Hepatocyte (in vitro differentiated cells): Measurements from ENCODE around the gene SH3YL1. TPM values are rescaled to one million over a fixed set of nuclear protein-coding genes. Genes with fewer than 3 reads are reported as not detected.
A peak's percentile ranks its signal among the peaks of the same experiment; 100 is the strongest.
"Not testable (repeated sequence)": the region's sequence is repeated elsewhere in the genome, so short reads cannot be mapped to it uniquely, and the experiment has no call there.

Source experiments
- DNase-seq: peaks from one replicate; pipeline ENCODE4 v3.0.0-alpha.2; 2016; ENCODE audit warnings: low spot score
- H2AFZ ChIP-seq: fragments of 200-600 bp; sonication (generic); 2 replicates; pipeline ENCODE4 v1.6.0; 2016; ENCODE audit warnings: antibody characterized with exemption, mild to moderate bottlenecking
- H3K27ac ChIP-seq: fragments of 200-600 bp; sonication (generic); 2 replicates; pipeline ENCODE4 v1.5.1; 2016; ENCODE audit warnings: mild to moderate bottlenecking
- H3K27me3 ChIP-seq: fragments of 200-600 bp; sonication (generic); 2 replicates; pipeline ENCODE4 v1.6.1; 2016
- H3K36me3 ChIP-seq: fragments of 200-600 bp; sonication (generic); replicated peaks from 2 replicates; pipeline ENCODE4 v1.5.1; 2016; ENCODE audit warnings: low read depth; ENCODE audit not compliant: insufficient read depth
- H3K4me1 ChIP-seq: fragments of 200-600 bp; sonication (generic); 2 replicates; pipeline ENCODE4 v1.5.1; 2016; ENCODE audit warnings: mild to moderate bottlenecking, moderate library complexity; ENCODE audit not compliant: insufficient read depth
- H3K4me2 ChIP-seq: fragments of 200-600 bp; sonication (generic); 2 replicates; pipeline ENCODE4 v1.6.0; 2016
- H3K4me3 ChIP-seq: fragments of 200-600 bp; sonication (generic); 2 replicates; pipeline ENCODE4 v1.5.1; 2016; ENCODE audit warnings: mild to moderate bottlenecking
- H3K79me2 ChIP-seq: fragments of 200-600 bp; sonication (generic); 2 replicates; pipeline ENCODE4 v1.6.0; 2017; ENCODE audit warnings: mild to moderate bottlenecking
- H3K9me2 ChIP-seq: fragments of 200-600 bp; sonication (generic); replicated peaks from 2 replicates; pipeline ENCODE4 v1.6.0; 2017; ENCODE audit warnings: mild to moderate bottlenecking; ENCODE audit not compliant: insufficient read depth
- H3K9me3 ChIP-seq: fragments of 200-600 bp; sonication (generic); 2 replicates; pipeline ENCODE4 v1.5.1; 2016; ENCODE audit warnings: low read depth, mild to moderate bottlenecking
- H4K20me1 ChIP-seq: fragments of 200-600 bp; sonication (generic); 2 replicates; pipeline ENCODE4 v1.6.0; 2016; ENCODE audit warnings: mild to moderate bottlenecking; ENCODE audit not compliant: insufficient read depth, poor library complexity, severe bottlenecking
- EZH2 ChIP-seq: fragments of 200-600 bp; sonication (generic); IDR thresholded peaks from 2 replicates; pipeline ENCODE4 v1.6.1; 2016; ENCODE audit warnings: antibody characterized with exemption, mild to moderate bottlenecking, borderline replicate concordance
- EZH2phosphoT487 ChIP-seq: fragments of 200-600 bp; sonication (generic); IDR thresholded peaks from one replicate; pipeline ENCODE4 v1.6.1; 2018; ENCODE audit warnings: antibody characterized with exemption, mild to moderate bottlenecking, low read depth, moderate library complexity; ENCODE audit not compliant: unreplicated experiment, severe bottlenecking
- WGBS: methylation state at CpG from one replicate; pipeline ENCODE4 v1.1.6; 2016; ENCODE audit warnings: low lambda C conversion rate; ENCODE audit errors: missing lambda C conversion rate; 5-methylcytosine and 5-hydroxymethylcytosine counted together
- polyA plus RNA-seq: library from polyadenylated mRNA; unstranded; fragments of >200 nt; fragmentation: Nextera tagmentation; extraction: Ambion mirVana; gene quantifications from 2 replicates; pipeline ENCODE4 v1.2.1, GENCODE V29; 2016
- total RNA-seq: library from RNA; depleted of rRNA; stranded (reverse); fragments of >200 nt; gene quantifications from 2 replicates; pipeline ENCODE4 v1.2.3, GENCODE V29; 2014
- TF ChIP-seq, protein P1 (sequence below): fragments of 200-600 bp; sonication (generic); IDR thresholded peaks from 2 replicates; pipeline ENCODE4 v1.5.1; 2016; ENCODE audit warnings: antibody characterized with exemption, mild to moderate bottlenecking; ENCODE audit not compliant: poor library complexity

Gene SH3YL1
- total and polyA plus RNA-seq, 2 experiments from 2014 or later: 36.3 to 99.8 TPM

DNA sequence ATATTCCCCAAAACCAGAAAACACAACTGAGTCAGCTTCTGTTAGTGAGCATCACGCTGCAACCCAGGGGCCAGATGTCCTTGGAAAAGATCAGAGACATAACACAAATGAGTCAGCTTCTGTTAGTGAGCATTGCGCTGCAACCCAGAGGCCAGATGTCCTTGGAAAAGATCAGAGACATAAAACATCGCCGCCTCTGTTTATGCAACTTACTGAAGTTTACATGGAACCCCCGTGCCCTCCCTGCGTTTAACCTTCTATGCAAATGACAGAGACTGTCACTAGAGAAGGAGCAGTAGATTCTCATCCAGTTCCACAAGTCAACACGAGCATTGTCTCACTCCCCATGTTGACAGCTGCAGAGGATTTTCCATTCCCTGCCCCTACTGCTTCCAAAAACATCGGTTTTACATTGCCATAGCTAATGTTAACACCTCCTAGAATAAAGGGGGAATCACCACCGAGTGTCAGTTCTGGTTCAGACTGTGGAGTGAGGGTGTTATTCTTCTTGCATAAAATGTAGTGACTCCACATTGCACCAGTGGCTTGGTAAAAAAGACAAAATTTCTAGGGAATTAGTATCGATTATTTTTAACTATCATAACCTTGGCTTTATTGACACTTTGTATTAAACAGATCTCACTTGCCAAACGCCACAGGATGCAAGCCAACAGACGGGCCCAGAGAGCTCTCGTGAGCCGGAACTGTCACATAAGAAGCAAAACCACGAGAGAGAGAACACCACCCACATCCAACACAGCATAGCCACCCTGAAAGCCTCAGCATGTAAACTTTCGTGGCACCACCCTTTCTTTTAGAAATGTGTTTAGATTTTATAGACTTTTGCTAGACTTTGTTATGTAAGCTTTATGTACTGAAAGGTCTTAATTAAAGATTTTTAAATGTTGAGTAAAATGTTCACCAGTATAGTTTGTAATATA is 87.7 kb downstream of the SH3YL1 start:
- H3K27me3 ChIP-seq: no peaks in the 10 kb centered on the region
- no peaks in the 10 kb centered on the region for H3K36me3 ChIP-seq
- H3K4me1 ChIP-seq: peaks cover 14% of the 10 kb centered on the region
- no peak overlapping the region for H2AFZ ChIP-seq
- no peaks in the 10 kb centered on the region for H3K9me2 ChIP-seq
- H3K27ac ChIP-seq: peak overlapping the region; percentile 58
- H3K4me2 ChIP-seq: peak overlapping the region; percentile 56
- H4K20me1 ChIP-seq: no peaks in the 10 kb centered on the region
- no peaks in the 10 kb centered on the region for H3K9me3 ChIP-seq
- WGBS: 56% methylated on average over 16 of the region's 16 CpGs
- peak; percentile 33 for DNase-seq
- no peak overlapping the region for H3K4me3 ChIP-seq
- TF ChIP-seq, protein P1, sequence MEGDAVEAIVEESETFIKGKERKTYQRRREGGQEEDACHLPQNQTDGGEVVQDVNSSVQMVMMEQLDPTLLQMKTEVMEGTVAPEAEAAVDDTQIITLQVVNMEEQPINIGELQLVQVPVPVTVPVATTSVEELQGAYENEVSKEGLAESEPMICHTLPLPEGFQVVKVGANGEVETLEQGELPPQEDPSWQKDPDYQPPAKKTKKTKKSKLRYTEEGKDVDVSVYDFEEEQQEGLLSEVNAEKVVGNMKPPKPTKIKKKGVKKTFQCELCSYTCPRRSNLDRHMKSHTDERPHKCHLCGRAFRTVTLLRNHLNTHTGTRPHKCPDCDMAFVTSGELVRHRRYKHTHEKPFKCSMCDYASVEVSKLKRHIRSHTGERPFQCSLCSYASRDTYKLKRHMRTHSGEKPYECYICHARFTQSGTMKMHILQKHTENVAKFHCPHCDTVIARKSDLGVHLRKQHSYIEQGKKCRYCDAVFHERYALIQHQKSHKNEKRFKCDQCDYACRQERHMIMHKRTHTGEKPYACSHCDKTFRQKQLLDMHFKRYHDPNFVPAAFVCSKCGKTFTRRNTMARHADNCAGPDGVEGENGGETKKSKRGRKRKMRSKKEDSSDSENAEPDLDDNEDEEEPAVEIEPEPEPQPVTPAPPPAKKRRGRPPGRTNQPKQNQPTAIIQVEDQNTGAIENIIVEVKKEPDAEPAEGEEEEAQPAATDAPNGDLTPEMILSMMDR: no peak
- TF ChIP-seq EZH2 (no peak), EZH2phosphoT487 (no peak)
- no peaks in the 10 kb centered on the region for H3K79me2 ChIP-seq

DNA sequence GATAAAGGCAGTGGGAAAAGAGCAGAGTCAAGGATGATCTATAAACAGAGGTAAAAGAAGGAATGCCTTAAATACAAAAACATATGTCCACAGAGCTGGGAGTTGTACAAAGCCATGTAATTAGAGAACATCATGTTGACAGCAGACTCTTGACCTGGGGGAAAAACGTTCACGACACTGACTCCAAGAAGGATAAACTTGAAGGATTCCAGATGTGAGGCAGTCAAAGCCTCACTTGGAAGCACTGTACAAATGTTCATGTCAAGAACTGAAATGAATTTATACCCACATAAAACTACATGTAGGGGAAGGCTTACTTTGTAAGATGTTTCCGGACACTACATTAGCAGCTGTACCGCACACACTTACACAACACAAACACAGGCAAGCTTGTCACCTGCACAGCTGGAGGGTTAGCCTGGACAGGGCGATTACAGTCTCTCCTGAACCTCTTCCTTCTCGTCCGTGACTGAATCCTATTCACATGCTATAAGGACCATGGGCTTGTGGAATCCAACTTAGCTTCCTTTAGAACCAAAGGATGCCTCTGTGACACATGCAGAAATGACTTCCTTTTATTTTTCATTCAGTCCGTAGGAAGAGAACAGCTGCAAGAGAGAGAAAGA is 88.6 kb downstream of the SH3YL1 start:
- no peak for DNase-seq
- Histone ChIP-seq H3K4me1 (peaks cover 14% of the 10 kb centered on the region), H3K9me3 (no peaks in the 10 kb centered on the region), H3K27ac (peak overlapping the region; percentile 58), H3K79me2 (no peaks in the 10 kb centered on the region), H3K9me2 (no peaks in the 10 kb centered on the region), H2AFZ (no peak overlapping the region), H3K36me3 (no peaks in the 10 kb centered on the region), H4K20me1 (no peaks in the 10 kb centered on the region), H3K4me2 (peak overlapping the region; percentile 56), H3K27me3 (no peaks in the 10 kb centered on the region), H3K4me3 (no peak overlapping the region)
- TF ChIP-seq EZH2: no peak
- TF ChIP-seq EZH2phosphoT487: no peak
- TF ChIP-seq, protein P1: no peak
- 44% methylated on average over 8 of the region's 8 CpGs for WGBS

DNA sequence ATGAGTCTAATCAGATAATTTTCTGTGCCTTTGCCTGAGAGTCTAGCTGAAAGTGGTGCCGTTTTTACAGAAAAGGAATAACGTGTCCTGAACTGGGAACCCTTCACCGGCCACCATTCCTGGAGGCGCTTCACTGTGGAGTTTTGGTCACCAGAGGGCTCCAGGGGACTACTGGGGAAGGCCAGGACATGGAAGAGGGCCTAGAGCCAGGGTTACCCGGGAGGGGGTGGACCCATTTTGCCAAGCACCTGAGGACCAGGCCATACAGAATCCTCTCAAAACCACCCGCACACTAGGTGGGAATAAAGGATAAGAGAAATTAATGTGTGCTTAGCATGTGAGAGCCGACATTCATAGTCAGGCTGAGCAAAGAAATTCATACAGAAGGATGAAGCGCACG is 91.7 kb downstream of the SH3YL1 start:
- DNase-seq, H3K27ac ChIP-seq, H2AFZ ChIP-seq, H3K9me3 ChIP-seq, H3K27me3 ChIP-seq, H4K20me1 ChIP-seq, H3K36me3 ChIP-seq, H3K79me2 ChIP-seq, H3K9me2 ChIP-seq, H3K4me3 ChIP-seq, H3K4me2 ChIP-seq: not testable (repeated sequence)
- 78% methylated on average over 9 of the region's 9 CpGs for whole genome bisulfite sequencing
- TF ChIP-seq, protein P1: peak; percentile 46
- H3K4me1 ChIP-seq: peaks cover 10% of the 10 kb centered on the region
